H9 (cell line): ENCODE measurements around the gene MRTO4. TPM values are rescaled to one million over a fixed set of nuclear protein-coding genes. Genes with fewer than 3 reads are reported as not detected.

ENCODE experiments used
- DNase-seq: peaks from one replicate; pipeline ENCODE4 v3.0.0-alpha.2; 2017
- H2AFZ ChIP-seq: one replicate; pipeline ENCODE4 v1.6.1; 2013; ENCODE audit warnings: mild to moderate bottlenecking, low read length, control low read depth, moderate library complexity
- H2AK5ac ChIP-seq: 2 replicates; pipeline ENCODE4 v1.6.1; 2013; ENCODE audit warnings: low read length, control low read depth, mixed read lengths; ENCODE audit not compliant: insufficient read length
- H2BK120ac ChIP-seq: one replicate; pipeline ENCODE4 v1.6.1; 2013; ENCODE audit warnings: low read depth, mild to moderate bottlenecking, low read length, control low read depth, inconsistent platforms; ENCODE audit not compliant: poor library complexity, severe bottlenecking
- H2BK12ac ChIP-seq: 2 replicates; pipeline ENCODE4 v1.6.1; 2013; ENCODE audit warnings: low read length, control low read depth, mixed read lengths, low read depth; ENCODE audit not compliant: insufficient read length
- H2BK15ac ChIP-seq: 2 replicates; pipeline ENCODE4 v1.6.1; 2013; ENCODE audit warnings: low read depth, low read length, control low read depth
- H2BK20ac ChIP-seq: one replicate; pipeline ENCODE4 v1.6.1; 2013; ENCODE audit warnings: low read depth, mild to moderate bottlenecking, low read length, control low read depth, inconsistent platforms; ENCODE audit not compliant: poor library complexity, severe bottlenecking
- H2BK5ac ChIP-seq: 2 replicates; pipeline ENCODE4 v1.6.1; 2013; ENCODE audit warnings: low read length, control low read depth, mixed read lengths; ENCODE audit not compliant: insufficient read length
- H3K14ac ChIP-seq: 2 replicates; pipeline ENCODE4 v1.6.1; 2013; ENCODE audit warnings: low read length, control low read depth; ENCODE audit not compliant: insufficient read depth
- H3K18ac ChIP-seq: 2 replicates; pipeline ENCODE4 v1.6.1; 2013; ENCODE audit warnings: low read depth, mild to moderate bottlenecking, mixed read lengths, low read length, control low read depth; ENCODE audit not compliant: insufficient read length
- H3K23ac ChIP-seq: 2 replicates; pipeline ENCODE4 v1.6.1; 2013; ENCODE audit warnings: low read length, control low read depth, mixed read lengths, low read depth; ENCODE audit not compliant: insufficient read length
- H3K23me2 ChIP-seq: 2 replicates; pipeline ENCODE4 v1.6.1; 2013; ENCODE audit warnings: low read depth, mild to moderate bottlenecking, mixed read lengths, low read length, control low read depth; ENCODE audit not compliant: insufficient read length, poor library complexity, severe bottlenecking
- H3K27ac ChIP-seq: 2 replicates; pipeline ENCODE4 v1.5.1; 2013; ENCODE audit warnings: low read length, control low read depth, mixed read lengths, low read depth; ENCODE audit not compliant: insufficient read length
- H3K27me3 ChIP-seq: 2 replicates; pipeline ENCODE4 v1.6.1; 2013; ENCODE audit warnings: low read length, control low read depth, inconsistent platforms; ENCODE audit not compliant: insufficient read depth
- H3K4ac ChIP-seq: 2 replicates; pipeline ENCODE4 v1.6.1; 2013; ENCODE audit warnings: low read depth, mild to moderate bottlenecking, control low read depth, inconsistent platforms, low read length, moderate library complexity
- H3K4me1 ChIP-seq: 2 replicates; pipeline ENCODE4 v1.6.1; 2013; ENCODE audit warnings: low read length, control low read depth, inconsistent platforms; ENCODE audit not compliant: insufficient read depth
- H3K4me2 ChIP-seq: 2 replicates; pipeline ENCODE4 v1.6.1; 2013; ENCODE audit warnings: low read length, control low read depth, mixed read lengths; ENCODE audit not compliant: insufficient read length, insufficient read depth
- H3K56ac ChIP-seq: 2 replicates; pipeline ENCODE4 v1.6.1; 2013; ENCODE audit warnings: low read depth, mild to moderate bottlenecking, mixed read lengths, low read length, control low read depth; ENCODE audit not compliant: insufficient read length
- H3K79me1 ChIP-seq: 2 replicates; pipeline ENCODE4 v1.6.1; 2013; ENCODE audit warnings: low read depth, mild to moderate bottlenecking, moderate library complexity, low read length, control low read depth, inconsistent platforms; ENCODE audit not compliant: insufficient read depth, poor library complexity, severe bottlenecking
- H3K79me2 ChIP-seq: 2 replicates; pipeline ENCODE4 v1.6.1; 2013; ENCODE audit warnings: low read length, control low read depth, inconsistent platforms; ENCODE audit not compliant: insufficient read depth
- H3K9ac ChIP-seq: 2 replicates; pipeline ENCODE4 v1.6.1; 2013; ENCODE audit warnings: low read length, control low read depth, mixed read lengths; ENCODE audit not compliant: insufficient read length; ENCODE audit errors: extremely low read depth
- H3K9me3 ChIP-seq: one replicate; pipeline ENCODE4 v1.6.1; 2013; ENCODE audit warnings: low read depth, low read length, inconsistent platforms; ENCODE audit not compliant: control insufficient read depth
- H3T11ph ChIP-seq: one replicate; pipeline ENCODE4 v1.6.1; 2013; ENCODE audit warnings: mild to moderate bottlenecking, low read length, control low read depth, inconsistent platforms
- H4K20me1 ChIP-seq: one replicate; pipeline ENCODE4 v1.6.1; 2013; ENCODE audit not compliant: control insufficient read depth, insufficient read length, insufficient read depth
- H4K5ac ChIP-seq: 2 replicates; pipeline ENCODE4 v1.6.1; 2013; ENCODE audit warnings: low read depth, mild to moderate bottlenecking, mixed read lengths, low read length, control low read depth; ENCODE audit not compliant: insufficient read length
- H4K8ac ChIP-seq: replicated peaks from 2 replicates; pipeline ENCODE4 v1.6.1; 2013; ENCODE audit warnings: low read length, control low read depth, mixed read lengths, low read depth; ENCODE audit not compliant: insufficient read length
- H4K91ac ChIP-seq: 2 replicates; pipeline ENCODE4 v1.6.1; 2013; ENCODE audit warnings: low read depth, mild to moderate bottlenecking, moderate library complexity, mixed read lengths, low read length, control low read depth; ENCODE audit not compliant: insufficient read length
- H3K27ac Mint-ChIP-seq, 3 experiments: 2 replicates in 2 of 3; 3 replicates in 1 of 3; pipeline ENCODE4 v1.8.0; 2020 to 2021; ENCODE audit warnings: mixed read lengths in 3 of 3, mild to moderate bottlenecking in 1 of 3, moderate library complexity in 1 of 3
- H3K27me3 Mint-ChIP-seq: 2 replicates; pipeline ENCODE4 v1.8.0; 2021; ENCODE audit warnings: low read depth, mild to moderate bottlenecking, moderate library complexity, mixed read lengths
- H3K36me3 Mint-ChIP-seq, 3 experiments: 2 replicates in 2 of 3; 3 replicates in 1 of 3; pipeline ENCODE4 v1.8.0; 2020 to 2021; ENCODE audit warnings: low read depth in 3 of 3, mixed read lengths in 3 of 3; ENCODE audit not compliant: insufficient read depth in 1 of 3
- H3K4me1 Mint-ChIP-seq, 2 experiments: 2 replicates each; pipeline ENCODE4 v1.8.0; 2020; ENCODE audit warnings: mixed read lengths in 2 of 2
- H3K4me3 Mint-ChIP-seq, 2 experiments: 2 replicates in 1 of 2; 3 replicates in 1 of 2; pipeline ENCODE4 v1.8.0; 2020 to 2021; ENCODE audit warnings: mild to moderate bottlenecking in 2 of 2, mixed read lengths in 2 of 2, moderate library complexity in 1 of 2
- H3K9me3 Mint-ChIP-seq, 2 experiments: 2 replicates in 1 of 2; 3 replicates in 1 of 2; pipeline ENCODE4 v1.8.0; 2020; ENCODE audit warnings: mild to moderate bottlenecking in 2 of 2, mixed read lengths in 2 of 2, moderate library complexity in 1 of 2
- CTCF ChIP-seq: fragments of 200-600 bp; sonication (generic); conservative IDR thresholded peaks from 3 replicates; pipeline ENCODE4 v1.8.0; 2021; ENCODE audit warnings: antibody characterized with exemption, mild to moderate bottlenecking
- WGBS: extraction: QIAGEN DNeasy Blood & Tissue Kit; methylation state at CpG from one replicate; pipeline ENCODE4 v1.1.7; 2013; ENCODE audit warnings: missing lambda C conversion rate, low lambda C conversion rate, mixed read lengths; ENCODE audit not compliant: insufficient read length; ENCODE audit errors: extremely low coverage; 5-methylcytosine and 5-hydroxymethylcytosine counted together
- total RNA-seq: library from RNA; stranded (reverse); gene quantifications from 2 replicates; pipeline ENCODE4 v1.2.1, GENCODE V29; 2021

The MRTO4 gene
- total RNA-seq, 1 experiment from 2014 or later: 78.3 TPM

DNA sequence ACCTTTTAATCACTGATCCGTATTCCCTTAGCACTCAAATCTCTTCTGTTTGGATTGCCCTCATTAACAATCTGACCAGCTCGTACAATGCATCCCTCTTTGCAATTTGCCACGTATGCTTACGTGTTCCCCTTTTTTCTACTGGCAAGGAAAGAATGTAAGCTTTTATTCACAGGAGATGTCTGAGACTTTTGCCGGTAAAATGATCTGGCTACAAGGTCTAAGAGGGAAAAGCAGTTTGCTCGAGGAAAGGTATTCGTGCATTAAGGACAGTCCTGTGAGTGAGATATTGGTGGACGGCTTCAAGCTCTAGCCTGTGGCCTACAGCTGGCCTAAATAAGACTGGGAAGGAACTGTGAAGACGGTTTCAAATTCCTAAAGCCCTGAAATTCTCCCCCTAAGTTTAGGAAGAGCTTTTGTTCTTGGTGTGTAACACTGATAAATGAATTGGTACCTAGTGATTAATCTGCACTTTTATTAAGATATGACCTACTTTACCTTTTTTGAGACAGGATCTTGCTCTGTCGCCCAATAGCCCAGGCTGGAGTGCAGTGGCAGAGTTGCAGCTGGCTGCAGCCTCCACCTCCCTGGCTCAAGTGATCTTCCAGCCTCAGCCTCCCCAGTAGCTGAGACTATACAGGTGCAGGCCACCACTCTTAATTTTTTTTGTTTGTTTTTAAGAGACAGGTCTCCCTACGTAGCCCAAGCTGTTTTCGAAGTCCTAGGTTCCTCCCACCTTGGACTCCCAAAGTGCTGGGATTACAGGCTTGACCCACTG lies 40.6 kb upstream of the MRTO4 start:
- DNase-seq: no peak
- Histone ChIP-seq H4K20me1 (no peaks in the 10 kb centered on the region), H2BK12ac (no peak overlapping the region), H2AK5ac (no peak overlapping the region), H3K18ac (peak overlapping the region; percentile 76), H3K23me2 (peaks cover 11% of the 10 kb centered on the region), H3K27me3 (no peaks in the 10 kb centered on the region), H4K91ac (no peak overlapping the region), H2BK5ac (no peak overlapping the region), H3K56ac (no peak overlapping the region), H3K27ac (peak overlapping the region; percentile 88), H3K4ac (no peak overlapping the region; the same call in 1 of the 2 replicates), H3K79me1 (peaks cover 10% of the 10 kb centered on the region), H2AFZ (no peak overlapping the region), H3K79me2 (peaks cover 35% of the 10 kb centered on the region), H2BK15ac (no peak overlapping the region), H3K14ac (no peak overlapping the region; the same call in 1 of the 2 replicates), H3K23ac (no peak overlapping the region), H4K8ac (no peak overlapping the region), H3K4me2 (peak overlapping the region; percentile 85), H4K5ac (peak overlapping the region; percentile 21), H2BK20ac (no peak overlapping the region), H3K9me3 (no peaks in the 10 kb centered on the region), H3K4me1 (no peaks in the 10 kb centered on the region; the same call in 1 of the 2 replicates), H3T11ph (no peak overlapping the region), H3K9ac (peak overlapping the region; percentile 93), H2BK120ac (no peak overlapping the region)
- Mint-ChIP-seq H3K4me1 (peaks cover 27 to 28% of the 10 kb centered on the region in 2 experiments), H3K27ac (peak overlapping the region; percentile 97 to 98 (median 98)), H3K4me3 (peak overlapping the region; percentile 82 to 90), H3K9me3 (no peaks in the 10 kb centered on the region), H3K27me3 (no peaks in the 10 kb centered on the region), H3K36me3 (peaks cover 2 to 20% (median 18%) of the 10 kb centered on the region in 3 experiments; a peak in 6 of 7 replicates)
- TF ChIP-seq CTCF: no peak
- WGBS: no CpG with 5 or more reads among the region's 12 CpGs
